K562 (cell line): ENCODE measurements around the gene SMOC2. TPM values are rescaled to one million over a fixed set of nuclear protein-coding genes. Genes with fewer than 3 reads are reported as not detected.

Source experiments
- ATAC-seq: fragments of 200-7000 bp; cut with Tn5 transposase; 3 replicates; pipeline ENCODE4 v1.9.1; 2020; ENCODE audit warnings: moderate library complexity
- BruUV-seq: library from RNA; stranded (reverse); fragments of 400-500 nt; replicated peaks from 2 replicates; lab custom pipeline; 2021; lab: Mats Ljungman, UMichigan
- CTCF ChIA-PET: fragments of 300-600 bp; formaldehyde crosslinking; extraction: SDS; loops from one replicate; lab custom pipeline; 2021; ENCODE audit warnings: low intra/inter-chr PET ratio; lab: Yijun Ruan, JAX
- POLR2A ChIA-PET: fragments of 300-600, 350-650 bp; sonication (Branson Sonifier 250); formaldehyde crosslinking; extraction: SDS; loops from one replicate; lab custom pipeline; 2021; ENCODE audit warnings: antibody characterized with exemption, inconsistent platforms; lab: Yijun Ruan, JAX
- DNase-seq, 4 experiments: peaks; one replicate each; pipeline versions ENCODE4 v3.0.0 to v3.0.0-alpha.2; 2011 to 2018; ENCODE audit warnings: low spot score in 3 of 4, mixed read lengths in 3 of 4; ENCODE audit errors: extremely low read depth in 1 of 4
- FAIRE-seq: peaks from 2 replicates; lab custom pipeline; 2011; peaks lifted over from hg19 to GRCh38; lab: Jason Lieb, UNC
- H2AFZ ChIP-seq: 2 replicates; pipeline ENCODE4 v1.6.0; 2011; ENCODE audit warnings: low read depth, low read length, control low read depth, inconsistent platforms
- H3K27ac ChIP-seq: fragments of 200-600 bp; 3 replicates; pipeline ENCODE4 v1.8.0; 2011; ENCODE audit warnings: low read depth, mild to moderate bottlenecking, control low read depth, inconsistent platforms, low read length, moderate library complexity, mixed read lengths; ENCODE audit errors: extremely low read depth
- H3K27me3 ChIP-seq, 2 experiments: fragments of 300-600 bp in 1 of 2; 2 replicates in 1 of 2; 3 replicates in 1 of 2; pipeline versions ENCODE4 v1.6.0 to v1.8.0; 2011; ENCODE audit warnings: inconsistent platforms in 2 of 2, low read length in 2 of 2, mild to moderate bottlenecking in 1 of 2, mixed read lengths in 1 of 2, moderate library complexity in 1 of 2; ENCODE audit not compliant: control insufficient read depth in 2 of 2, insufficient read depth in 2 of 2
- H3K36me3 ChIP-seq: fragments of 300-600 bp; 3 replicates; pipeline ENCODE4 v1.8.0; 2011; ENCODE audit warnings: mild to moderate bottlenecking, low read length, inconsistent platforms; ENCODE audit not compliant: control insufficient read depth, insufficient read depth
- H3K4me1 ChIP-seq, 2 experiments: fragments of 200-600 bp in 1 of 2; replicated peaks in 1 of 2; 2 replicates in 1 of 2; 3 replicates in 1 of 2; pipeline versions ENCODE4 v1.5.1 to v1.8.0; 2011; ENCODE audit warnings: inconsistent platforms in 2 of 2, low read length in 2 of 2, mild to moderate bottlenecking in 1 of 2, mixed read lengths in 1 of 2, moderate library complexity in 1 of 2; ENCODE audit not compliant: control insufficient read depth in 2 of 2, insufficient read depth in 2 of 2
- H3K4me2 ChIP-seq: 2 replicates; pipeline ENCODE4 v1.6.1; 2011; ENCODE audit warnings: low read length, control low read depth, inconsistent platforms, mixed read lengths; ENCODE audit not compliant: insufficient read depth
- H3K4me3 ChIP-seq: fragments of 200-600 bp; sonication (generic), shearing (Covaris generic); 2 replicates; pipeline ENCODE4 v1.5.1; 2016; ENCODE audit warnings: control low read depth, inconsistent platforms
- H3K79me2 ChIP-seq: fragments of 200-600 bp; 3 replicates; pipeline ENCODE4 v1.8.0; 2011; ENCODE audit warnings: low read length, inconsistent platforms; ENCODE audit not compliant: control insufficient read depth, insufficient read depth
- H3K9ac ChIP-seq, 2 experiments: 2 replicates each; pipeline versions ENCODE4 v1.6.0 to v1.6.1; 2011; ENCODE audit warnings: low read depth in 2 of 2, low read length in 2 of 2, control low read depth in 1 of 2, inconsistent platforms in 1 of 2, mild to moderate bottlenecking in 1 of 2, mixed read lengths in 1 of 2; ENCODE audit not compliant: insufficient read depth in 1 of 2
- H3K9me1 ChIP-seq: one replicate; pipeline ENCODE4 v1.6.0; 2011; ENCODE audit warnings: inconsistent platforms, mild to moderate bottlenecking, low read length, moderate library complexity; ENCODE audit not compliant: control insufficient read depth, insufficient read depth
- H3K9me3 ChIP-seq: replicated peaks from 2 replicates; pipeline ENCODE4 v1.5.1; 2011; ENCODE audit warnings: low read depth, low read length, inconsistent platforms; ENCODE audit not compliant: control insufficient read depth, insufficient read depth
- H4K20me1 ChIP-seq: replicated peaks from 2 replicates; pipeline ENCODE4 v1.6.1; 2011; ENCODE audit warnings: low read length, inconsistent platforms, mixed read lengths; ENCODE audit not compliant: control insufficient read depth, insufficient read depth
- KAT7 ChIP-seq: sonication (generic); formaldehyde crosslinking; IDR thresholded peaks from 2 replicates; pipeline ENCODE4 v1.8.0; 2022; ENCODE audit warnings: missing genetic modification reagents, mild to moderate bottlenecking, borderline replicate concordance
- WGBS: fragments of 100-300 bp; shearing (Covaris generic); methylation state at CpG from one replicate; pipeline ENCODE4 v1.1.6; 2016; ENCODE audit warnings: low coverage, mixed read lengths; ENCODE audit not compliant: insufficient coverage; ENCODE audit errors: missing lambda C conversion rate; 5-methylcytosine and 5-hydroxymethylcytosine counted together
- in situ Hi-C: fragments of 300-500 bp; cut with MboI; formaldehyde crosslinking; loops from 4 replicates; pipeline ENCODE4 v1.15.0; 2018; ENCODE audit warnings: inconsistent platforms, mixed read lengths
- intact Hi-C: fragments of 100-400 bp; cut with micrococcal nuclease; formaldehyde crosslinking; loops from 2 replicates; pipeline ENCODE4 v1.14.2; 2022
- polyA plus RNA-seq, 8 experiments: library from polyadenylated mRNA; depleted of rRNA in 4 of 8; stranded (reverse) in 5 of 8; unstranded in 3 of 8; fragments of >200 nt; fragmentation: Nextera tagmentation in 2 of 8; fragmentation: Illumina TruSeq in 1 of 8; extraction: Ambion mirVana in 2 of 8; extraction: Trizol in 1 of 8; gene quantifications; 2 replicates each; pipeline versions ENCODE4 v1.2.1 to v1.2.3, GENCODE V29; 2011 to 2014; ENCODE audit warnings: inconsistent platforms in 1 of 8, missing spikeins in 1 of 8
- total RNA-seq, 7 experiments: library from RNA; depleted of rRNA in 6 of 7; stranded (reverse); fragments of >200 nt in 6 of 7; fragmentation: Illumina TruSeq in 2 of 7; extraction: Trizol in 2 of 7; gene quantifications; 2 replicates each; pipeline versions ENCODE4 v1.2.1 to v1.2.3, GENCODE V29; 2011 to 2021; ENCODE audit warnings: low replicate concordance in 1 of 7
- TF ChIP-seq, protein P1 (sequence below): sonication (generic); formaldehyde crosslinking; IDR thresholded peaks from 2 replicates; pipeline ENCODE4 v1.8.0; 2022; ENCODE audit warnings: mild to moderate bottlenecking, missing genetic modification reagents, borderline replicate concordance
- TF ChIP-seq, protein P2 (sequence below): fragments of 450-650 bp; formaldehyde crosslinking; IDR thresholded peaks from 2 replicates; pipeline ENCODE4 v1.4.0; 2020; ENCODE audit warnings: mild to moderate bottlenecking, mixed read lengths

SMOC2 gene
- total and polyA plus RNA-seq, 9 of the 15 experiments (the other 6 are each of a cell fraction or from before 2014, with no cell fraction given): 0.45 to 2.3 (median 1.1) TPM

DNA sequence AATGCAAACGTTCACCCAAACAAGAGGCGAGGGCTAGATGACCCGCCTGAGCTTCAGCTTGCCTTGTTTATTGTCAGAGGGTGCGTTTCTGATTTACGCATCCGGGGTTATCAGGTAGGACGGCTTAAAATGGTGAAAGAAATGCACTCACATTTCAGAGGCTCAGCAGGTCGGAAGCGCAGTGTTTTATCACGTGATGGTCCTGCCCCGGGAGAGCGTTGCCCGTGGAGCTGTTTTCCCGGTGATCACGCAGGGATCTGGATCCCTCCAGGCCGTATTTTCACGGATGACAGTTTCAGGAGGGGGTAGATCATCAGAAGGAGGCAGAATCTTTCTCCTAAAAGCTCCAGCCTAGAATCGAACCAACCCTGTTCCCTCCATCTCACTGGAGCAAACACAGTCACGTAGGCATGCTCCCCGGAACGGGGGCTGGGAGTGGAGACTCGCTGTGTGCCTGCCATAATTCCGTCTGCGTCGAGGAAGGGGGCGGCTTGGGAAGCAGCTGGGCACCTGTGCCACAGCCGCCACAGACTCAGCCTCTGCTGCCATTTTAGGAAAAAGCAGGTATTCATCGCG is 121.7 kb downstream of the SMOC2 start:
- DNase-seq (no peak), ATAC-seq (no peak), FAIRE-seq (no peak)
- 20% methylated on average over 29 of the region's 29 CpGs for WGBS
- Histone ChIP-seq H3K4me3 (no peak overlapping the region), H2AFZ (no peak overlapping the region), H3K36me3 (no peaks in the 10 kb centered on the region), H4K20me1 (no peaks in the 10 kb centered on the region; the same call in 1 of the 2 replicates), H3K27me3 (peaks cover 0 to 5% of the 10 kb centered on the region in 2 experiments; a peak in 2 of 5 replicates), H3K27ac (no peak overlapping the region), H3K9ac (no peak overlapping the region), H3K4me1 (no peaks in the 10 kb centered on the region), H3K4me2 (no peak overlapping the region), H3K9me3 (0 out of 2 replicates have a peak, but pooled peaks cover 2% of the 10 kb centered on the region), H3K79me2 (no peaks in the 10 kb centered on the region), H3K9me1 (no peaks in the 10 kb centered on the region)
- CTCF ChIA-PET: no interaction called here
- no TSS peak for BruUV-seq
- no peak for TF ChIP-seq KAT7 (CRISPR knock-in tag)
- TF ChIP-seq, protein P1, sequence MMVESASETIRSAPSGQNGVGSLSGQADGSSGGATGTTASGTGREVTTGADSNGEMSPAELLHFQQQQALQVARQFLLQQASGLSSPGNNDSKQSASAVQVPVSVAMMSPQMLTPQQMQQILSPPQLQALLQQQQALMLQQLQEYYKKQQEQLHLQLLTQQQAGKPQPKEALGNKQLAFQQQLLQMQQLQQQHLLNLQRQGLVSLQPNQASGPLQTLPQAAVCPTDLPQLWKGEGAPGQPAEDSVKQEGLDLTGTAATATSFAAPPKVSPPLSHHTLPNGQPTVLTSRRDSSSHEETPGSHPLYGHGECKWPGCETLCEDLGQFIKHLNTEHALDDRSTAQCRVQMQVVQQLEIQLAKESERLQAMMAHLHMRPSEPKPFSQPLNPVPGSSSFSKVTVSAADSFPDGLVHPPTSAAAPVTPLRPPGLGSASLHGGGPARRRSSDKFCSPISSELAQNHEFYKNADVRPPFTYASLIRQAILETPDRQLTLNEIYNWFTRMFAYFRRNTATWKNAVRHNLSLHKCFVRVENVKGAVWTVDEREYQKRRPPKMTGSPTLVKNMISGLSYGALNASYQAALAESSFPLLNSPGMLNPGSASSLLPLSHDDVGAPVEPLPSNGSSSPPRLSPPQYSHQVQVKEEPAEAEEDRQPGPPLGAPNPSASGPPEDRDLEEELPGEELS (CRISPR knock-in tag): no peak
- TF ChIP-seq, protein P2, sequence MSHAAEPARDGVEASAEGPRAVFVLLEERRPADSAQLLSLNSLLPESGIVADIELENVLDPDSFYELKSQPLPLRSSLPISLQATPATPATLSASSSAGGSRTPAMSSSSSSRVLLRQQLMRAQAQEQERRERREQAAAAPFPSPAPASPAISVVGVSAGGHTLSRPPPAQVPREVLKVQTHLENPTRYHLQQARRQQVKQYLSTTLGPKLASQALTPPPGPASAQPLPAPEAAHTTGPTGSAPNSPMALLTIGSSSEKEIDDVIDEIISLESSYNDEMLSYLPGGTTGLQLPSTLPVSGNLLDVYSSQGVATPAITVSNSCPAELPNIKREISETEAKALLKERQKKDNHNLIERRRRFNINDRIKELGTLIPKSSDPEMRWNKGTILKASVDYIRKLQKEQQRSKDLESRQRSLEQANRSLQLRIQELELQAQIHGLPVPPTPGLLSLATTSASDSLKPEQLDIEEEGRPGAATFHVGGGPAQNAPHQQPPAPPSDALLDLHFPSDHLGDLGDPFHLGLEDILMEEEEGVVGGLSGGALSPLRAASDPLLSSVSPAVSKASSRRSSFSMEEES (CRISPR knock-in tag): peak; percentile 47
- in situ Hi-C loops (no loop called here), intact Hi-C loops (no loop called here)
- POLR2A ChIA-PET: no interaction called here
